ENCODE results near the gene PRSS56. TPM values are rescaled to one million over a fixed set of nuclear protein-coding genes. Genes with fewer than 3 reads are reported as not detected.

The PRSS56 gene
- total RNA-seq, 1 donor from 2014 or later, result not detected

DNA sequence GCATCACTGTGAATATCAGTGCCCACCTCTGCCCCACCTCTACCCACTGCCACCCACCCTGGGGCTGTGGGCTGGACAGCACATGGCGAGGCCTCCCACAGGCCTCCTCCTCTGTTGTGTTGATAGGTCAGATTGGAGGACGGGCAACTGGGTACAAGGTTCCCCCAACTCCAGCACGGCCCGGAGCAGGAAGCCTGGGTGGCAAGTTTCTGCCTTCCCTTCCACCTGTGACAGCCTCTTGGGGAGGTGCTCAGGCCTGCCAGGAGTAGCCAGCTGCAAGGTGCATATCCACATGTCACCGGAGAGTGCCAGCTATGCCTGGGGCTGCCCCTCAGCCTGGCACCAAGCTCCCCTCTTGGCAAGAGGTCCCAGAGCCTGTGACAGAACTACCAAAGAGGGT lies 25.6 kb upstream of the PRSS56 start:
- Mint-ChIP-seq H3K9me3 (ENCODE audit: unreplicated experiment) (no peaks in the 10 kb centered on the region), H3K27me3 (ENCODE audit: unreplicated experiment) (peaks cover 18% of the 10 kb centered on the region), H3K27ac (ENCODE audit: unreplicated experiment) (no peak overlapping the region), H3K4me3 (ENCODE audit: unreplicated experiment) (no peak overlapping the region), H3K4me1 (ENCODE audit: unreplicated experiment) (peaks cover 2% of the 10 kb centered on the region), H3K36me3 (ENCODE audit: unreplicated experiment) (no peaks in the 10 kb centered on the region)
- TF ChIP-seq, protein P1, sequence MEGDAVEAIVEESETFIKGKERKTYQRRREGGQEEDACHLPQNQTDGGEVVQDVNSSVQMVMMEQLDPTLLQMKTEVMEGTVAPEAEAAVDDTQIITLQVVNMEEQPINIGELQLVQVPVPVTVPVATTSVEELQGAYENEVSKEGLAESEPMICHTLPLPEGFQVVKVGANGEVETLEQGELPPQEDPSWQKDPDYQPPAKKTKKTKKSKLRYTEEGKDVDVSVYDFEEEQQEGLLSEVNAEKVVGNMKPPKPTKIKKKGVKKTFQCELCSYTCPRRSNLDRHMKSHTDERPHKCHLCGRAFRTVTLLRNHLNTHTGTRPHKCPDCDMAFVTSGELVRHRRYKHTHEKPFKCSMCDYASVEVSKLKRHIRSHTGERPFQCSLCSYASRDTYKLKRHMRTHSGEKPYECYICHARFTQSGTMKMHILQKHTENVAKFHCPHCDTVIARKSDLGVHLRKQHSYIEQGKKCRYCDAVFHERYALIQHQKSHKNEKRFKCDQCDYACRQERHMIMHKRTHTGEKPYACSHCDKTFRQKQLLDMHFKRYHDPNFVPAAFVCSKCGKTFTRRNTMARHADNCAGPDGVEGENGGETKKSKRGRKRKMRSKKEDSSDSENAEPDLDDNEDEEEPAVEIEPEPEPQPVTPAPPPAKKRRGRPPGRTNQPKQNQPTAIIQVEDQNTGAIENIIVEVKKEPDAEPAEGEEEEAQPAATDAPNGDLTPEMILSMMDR (IDR thresholded peaks at IDR 0.05), result no peak
- no peak for DNase-seq (ENCODE audit: extremely low spot score, unreplicated experiment)

DNA sequence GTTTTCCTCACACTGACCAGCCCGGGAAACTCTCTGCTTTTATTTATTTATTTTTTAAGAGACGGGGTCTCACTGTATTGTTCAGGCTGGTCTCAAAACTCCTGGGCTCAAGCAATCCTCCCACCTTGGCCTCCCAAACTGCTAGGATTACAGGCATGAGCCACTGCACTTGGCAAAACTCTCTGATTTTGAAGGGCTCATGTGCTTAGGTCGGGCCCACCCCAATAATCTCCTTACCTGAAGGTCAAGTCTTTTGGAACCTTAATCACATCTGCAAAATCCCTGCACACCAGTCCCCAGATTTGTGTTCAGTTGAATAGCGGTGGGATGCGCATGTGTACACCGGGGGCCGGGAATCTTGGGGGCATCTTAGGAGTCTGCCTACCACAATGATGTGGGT lies 24.9 kb upstream of the PRSS56 start:
- no peak overlapping the region for H3K27ac Mint-ChIP-seq (ENCODE audit: unreplicated experiment)

DNA sequence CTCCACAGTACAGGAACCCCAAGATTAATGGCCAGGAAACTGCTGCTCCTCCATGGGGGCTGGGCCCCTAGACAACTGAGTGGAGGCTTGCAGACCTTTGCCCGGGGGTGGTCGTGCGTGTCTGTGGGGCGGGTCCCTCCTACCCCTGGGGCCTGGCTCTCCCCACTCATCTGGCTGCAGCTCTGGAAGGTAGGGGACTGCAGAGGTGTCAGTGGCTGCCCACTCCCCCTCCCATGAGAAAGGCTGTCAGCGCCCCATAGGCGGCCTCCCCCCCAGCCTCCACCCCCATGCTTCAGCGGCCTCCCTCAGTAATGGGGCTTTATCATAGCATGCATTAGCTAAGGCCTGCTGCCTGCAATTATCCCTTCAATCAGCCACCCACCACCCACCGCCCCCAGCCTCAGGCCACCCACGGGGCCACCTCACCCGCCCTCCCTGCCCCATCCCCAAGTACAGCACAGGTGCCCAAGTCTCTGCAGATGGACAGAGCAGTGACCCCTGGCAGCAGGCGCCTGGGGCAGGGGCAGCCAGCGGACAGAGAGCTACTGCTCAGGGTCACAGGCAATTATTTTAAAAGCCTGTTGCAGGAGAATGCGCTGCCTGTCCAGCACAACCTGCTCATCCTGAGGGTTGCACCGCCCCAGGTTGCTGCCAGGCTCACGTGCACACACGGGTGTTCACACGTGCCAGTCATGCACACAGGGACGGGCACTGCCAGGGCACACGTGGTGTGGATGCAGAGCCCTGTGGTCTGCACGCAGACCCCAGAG lies 23.5 kb upstream of the PRSS56 start:
- H3K36me3 Mint-ChIP-seq (ENCODE audit: unreplicated experiment), result no peaks in the 10 kb centered on the region
- no peak overlapping the region for H3K27ac Mint-ChIP-seq (ENCODE audit: unreplicated experiment)
- no peak for DNase-seq (ENCODE audit: extremely low spot score, unreplicated experiment)
- peaks cover 22% of the 10 kb centered on the region for H3K27me3 Mint-ChIP-seq (ENCODE audit: unreplicated experiment)
- H3K9me3 Mint-ChIP-seq (ENCODE audit: unreplicated experiment), result no peaks in the 10 kb centered on the region
- no peak overlapping the region for H3K4me3 Mint-ChIP-seq (ENCODE audit: unreplicated experiment)
- TF ChIP-seq, protein P1 (IDR thresholded peaks at IDR 0.05), result no peak
- H3K4me1 Mint-ChIP-seq (ENCODE audit: unreplicated experiment), result no peaks in the 10 kb centered on the region

More for the DNA sequence above, 24.9 kb upstream of the PRSS56 start:
- Mint-ChIP-seq H3K9me3 (ENCODE audit: unreplicated experiment) (no peaks in the 10 kb centered on the region), H3K4me1 (ENCODE audit: unreplicated experiment) (peaks cover under 1% of the 10 kb centered on the region), H3K4me3 (ENCODE audit: unreplicated experiment) (no peak overlapping the region), H3K36me3 (ENCODE audit: unreplicated experiment) (no peaks in the 10 kb centered on the region), H3K27me3 (ENCODE audit: unreplicated experiment) (peaks cover 21% of the 10 kb centered on the region)
- TF ChIP-seq, protein P1 (IDR thresholded peaks at IDR 0.05), result no peak
- no peak for DNase-seq (ENCODE audit: extremely low spot score, unreplicated experiment)

DNA sequence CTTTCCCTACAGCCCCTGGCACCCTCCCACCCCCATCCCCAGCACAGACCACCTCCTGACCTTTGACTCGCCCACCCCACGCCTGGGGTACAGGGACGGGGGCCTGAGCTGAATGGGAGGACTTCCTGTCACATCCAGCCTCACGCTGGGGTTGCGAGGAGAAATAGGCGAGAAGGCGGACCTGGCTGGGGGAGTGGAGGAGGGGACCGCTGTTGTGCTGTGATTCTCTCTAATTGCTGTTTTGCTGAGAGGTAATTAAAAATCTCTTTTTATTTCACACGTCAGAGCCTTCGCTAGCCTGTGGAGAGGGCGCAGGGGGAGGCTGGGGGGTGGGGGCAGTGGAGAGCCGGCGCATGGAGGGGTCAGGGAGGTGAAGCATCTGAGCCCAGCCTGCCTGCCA lies 22.8 kb upstream of the PRSS56 start:
- no peak for DNase-seq (ENCODE audit: extremely low spot score, unreplicated experiment)
- H3K9me3 Mint-ChIP-seq (ENCODE audit: unreplicated experiment), result no peaks in the 10 kb centered on the region
- H3K27ac Mint-ChIP-seq (ENCODE audit: unreplicated experiment), result no peak overlapping the region

DNA sequence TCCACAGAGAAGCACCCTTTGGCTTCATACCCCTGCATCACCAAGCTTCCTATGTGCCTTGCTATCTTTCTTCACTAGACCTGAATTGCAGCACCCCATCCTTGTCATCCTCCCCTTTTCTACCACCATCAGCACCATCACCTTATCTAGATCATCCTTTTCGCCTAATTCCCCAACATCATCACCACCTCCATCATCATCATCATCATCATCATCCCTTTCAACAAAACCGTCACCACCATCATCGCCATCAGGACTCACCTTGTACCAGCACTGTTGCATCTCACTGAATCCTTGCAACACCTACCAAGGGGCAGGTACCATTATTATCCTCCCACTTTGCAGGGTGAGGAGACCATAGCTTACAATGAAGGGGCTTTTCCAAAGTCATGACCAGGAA lies 21.7 kb upstream of the PRSS56 start:
- Mint-ChIP-seq H3K36me3 (ENCODE audit: unreplicated experiment) (no peaks in the 10 kb centered on the region), H3K4me1 (ENCODE audit: unreplicated experiment) (peaks cover 5% of the 10 kb centered on the region), H3K9me3 (ENCODE audit: unreplicated experiment) (no peaks in the 10 kb centered on the region), H3K4me3 (ENCODE audit: unreplicated experiment) (no peak overlapping the region), H3K27ac (ENCODE audit: unreplicated experiment) (no peak overlapping the region), H3K27me3 (ENCODE audit: unreplicated experiment) (peaks cover 26% of the 10 kb centered on the region)
- TF ChIP-seq, protein P1 (IDR thresholded peaks at IDR 0.05), result no peak
- DNase-seq (ENCODE audit: extremely low spot score, unreplicated experiment), result no peak

More for the DNA sequence above, 22.8 kb upstream of the PRSS56 start:
- no peaks in the 10 kb centered on the region for H3K4me1 Mint-ChIP-seq (ENCODE audit: unreplicated experiment)
- peaks cover 23% of the 10 kb centered on the region for H3K27me3 Mint-ChIP-seq (ENCODE audit: unreplicated experiment)
- no peaks in the 10 kb centered on the region for H3K36me3 Mint-ChIP-seq (ENCODE audit: unreplicated experiment)
- TF ChIP-seq, protein P1 (IDR thresholded peaks at IDR 0.05), result no peak
- H3K4me3 Mint-ChIP-seq (ENCODE audit: unreplicated experiment), result no peak overlapping the region

Measured in osteocyte (in vitro differentiated cells).